Kidney epithelial cell (primary cell): ENCODE data around the gene SPATA25. TPM values are rescaled to one million over a fixed set of nuclear protein-coding genes. Genes with fewer than 3 reads are reported as not detected.

ENCODE experiments used
- DNase-seq: peaks from one replicate; pipeline ENCODE4 v3.0.0-alpha.2; 2010; ENCODE audit warnings: low read depth
- H3K27me3 ChIP-seq: 2 replicates; pipeline ENCODE4 v1.6.0; 2011; ENCODE audit warnings: low read length; ENCODE audit not compliant: control insufficient read depth, insufficient read depth
- H3K36me3 ChIP-seq: 2 replicates; pipeline ENCODE4 v1.5.1; 2011; ENCODE audit warnings: low read length; ENCODE audit not compliant: control insufficient read depth, insufficient read depth
- H3K4me3 ChIP-seq: 2 replicates; pipeline ENCODE4 v1.5.1; 2011; ENCODE audit warnings: low read depth, mild to moderate bottlenecking, control low read depth, low read length
- CTCF ChIP-seq: IDR thresholded peaks from 2 replicates; pipeline ENCODE4 v1.5.1; 2011; ENCODE audit warnings: mild to moderate bottlenecking, moderate library complexity, low read length, control low read depth, inconsistent platforms; ENCODE audit not compliant: insufficient read depth, poor library complexity, severe bottlenecking
- total RNA-seq: library from RNA; depleted of rRNA; stranded (reverse); fragments of >200 nt; gene quantifications from 2 replicates; pipeline ENCODE4 v1.2.3, GENCODE V29; 2015

Gene SPATA25
- total RNA-seq, 1 donor from 2014 or later: 0.25 TPM

- no peak for DNase-seq
- H3K4me3 ChIP-seq: no peak overlapping the region
- TF ChIP-seq CTCF: no peak
Measured at GRCh38 chr20:45913116-45913515, 25.7 kb upstream of the SPATA25 start.

DNA sequence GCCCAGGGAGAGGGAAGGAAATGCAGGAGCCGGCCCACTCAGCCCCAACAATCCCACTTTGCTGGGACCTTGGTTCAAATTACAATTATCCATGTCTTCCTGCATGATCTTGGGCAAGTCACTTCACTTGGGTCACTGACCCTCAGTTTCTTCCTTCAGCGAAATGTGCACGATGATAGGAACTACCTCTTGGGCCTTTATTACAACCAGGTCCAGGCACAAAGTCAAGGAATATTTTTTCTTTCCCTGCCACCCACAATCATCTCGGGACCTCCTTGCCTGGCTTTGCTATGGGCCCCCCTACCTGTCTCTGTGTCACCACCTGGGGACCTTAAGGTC lies 24.9 kb upstream of the SPATA25 start:
- Histone ChIP-seq H3K4me3 (peak overlapping the region; percentile 42), H3K27me3 (no peaks in the 10 kb centered on the region), H3K36me3 (peaks cover 1% of the 10 kb centered on the region)
- TF ChIP-seq CTCF: no peak
- no peak for DNase-seq

More at GRCh38 chr20:45913116-45913515, 25.7 kb upstream of the SPATA25 start:
- H3K27me3 ChIP-seq: no peaks in the 10 kb centered on the region
- no peaks in the 10 kb centered on the region for H3K36me3 ChIP-seq

GRCh38 chr20:45911486-45912343 lies 24.3 kb upstream of the SPATA25 start, which contains the start of gene PLTP:
TSS of gene PLTP (minus strand) at chr20:45912155. CDS start at chr20:45911452, 703 bp downstream.
- Histone ChIP-seq H3K27me3 (no peaks in the 10 kb centered on the region), H3K36me3 (peaks cover 1% of the 10 kb centered on the region), H3K4me3 (peak within 1 kb of the TSS; percentile 42)
- no peak for DNase-seq
- no peak for TF ChIP-seq CTCF

- DNase-seq: peak; percentile 99
- no peak for TF ChIP-seq CTCF
- Histone ChIP-seq H3K36me3 (peaks cover 1% of the 10 kb centered on the region), H3K4me3 (peak overlapping the region; percentile 42), H3K27me3 (no peaks in the 10 kb centered on the region)
Measured at GRCh38 chr20:45910670-45911485, 23.5 kb upstream of the SPATA25 start.

DNA sequence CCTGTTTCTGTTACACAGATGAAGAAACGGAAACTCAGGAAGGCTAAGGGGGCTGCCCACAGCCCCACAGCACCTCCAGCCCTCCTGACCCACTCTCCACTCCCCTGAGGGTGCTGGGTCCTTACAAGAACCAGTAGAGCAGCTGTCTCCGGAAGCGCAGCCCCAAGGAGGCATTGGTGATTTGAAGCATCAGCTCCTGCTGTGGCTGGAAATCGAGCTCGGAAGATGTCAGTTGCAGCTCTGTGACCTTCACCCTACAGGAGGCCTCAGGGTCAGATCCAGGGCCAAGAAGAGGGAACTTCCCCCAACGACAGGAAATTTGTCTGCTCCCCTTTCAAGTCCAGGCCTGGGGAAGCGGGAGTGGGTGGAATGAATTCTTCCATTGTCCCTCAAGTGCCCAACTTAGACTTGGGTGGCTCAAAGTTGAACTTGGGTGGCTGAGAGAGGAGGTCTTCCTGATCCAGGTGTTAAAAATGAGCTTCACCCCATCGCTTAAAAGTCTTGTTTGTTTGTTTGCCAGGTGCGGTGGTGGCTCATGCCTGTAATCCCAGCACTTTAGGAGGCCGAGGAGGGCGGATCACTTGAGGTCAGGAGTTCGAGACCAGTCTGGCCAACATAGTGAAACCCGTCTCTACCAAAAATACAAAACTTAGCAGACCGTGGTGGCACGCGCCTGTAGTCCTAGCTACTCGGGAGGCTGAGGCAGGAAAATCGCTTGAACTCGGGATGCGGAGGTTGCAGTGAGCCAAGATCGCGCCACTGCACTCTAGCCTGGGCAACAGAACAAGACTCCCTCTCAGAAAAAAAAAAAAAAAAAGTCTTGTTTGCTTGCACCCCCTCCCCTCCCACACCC lies 22.6 kb upstream of the SPATA25 start:
- Histone ChIP-seq H3K4me3 (no peak overlapping the region), H3K27me3 (no peaks in the 10 kb centered on the region), H3K36me3 (peaks cover 1% of the 10 kb centered on the region)
- TF ChIP-seq CTCF: no peak
- no peak for DNase-seq
